ENCODE measurements around the gene ALDH3B1. TPM values are rescaled to one million over a fixed set of nuclear protein-coding genes. Genes with fewer than 3 reads are reported as not detected.
"Not testable (repeated sequence)": the region's sequence is repeated elsewhere in the genome, so short reads cannot be mapped to it uniquely, and the experiment has no call there.

The ALDH3B1 gene
- total RNA-seq, 1 experiment from 2014 or later, result 59.8 TPM

- not testable (repeated sequence) for H3K4me1 ChIP-seq (replicated peaks); H3K27ac ChIP-seq; H3K27me3 ChIP-seq (replicated peaks); H3K36me3 ChIP-seq; H3K9me3 ChIP-seq (replicated peaks); H3K4me3 ChIP-seq; DNase-seq (ENCODE audit: low read depth in 1 of 2, low spot score in 2 of 2)
These were observed 18.6 kb upstream of the ALDH3B1 start for GRCh38 chr11:67991347-67992121.

- not testable (repeated sequence) for DNase-seq (ENCODE audit: low read depth in 1 of 2, low spot score in 2 of 2); H3K27me3 ChIP-seq (replicated peaks); H3K9me3 ChIP-seq (replicated peaks); H3K4me1 ChIP-seq (replicated peaks); H3K4me3 ChIP-seq; H3K27ac ChIP-seq
- H3K36me3 ChIP-seq, result peaks cover 10% of the 10 kb centered on the region
These were observed 16.3 kb upstream of the ALDH3B1 start for GRCh38 chr11:67993821-67994220.

- peaks cover 10% of the 10 kb centered on the region for H3K36me3 ChIP-seq
- DNase-seq (ENCODE audit: low read depth in 1 of 2, low spot score in 2 of 2); H3K4me3 ChIP-seq; H3K27ac ChIP-seq; H3K4me1 ChIP-seq (replicated peaks); H3K27me3 ChIP-seq (replicated peaks); H3K9me3 ChIP-seq (replicated peaks): not testable (repeated sequence)
These were observed 15.7 kb upstream of the ALDH3B1 start for GRCh38 chr11:67994387-67994786.

DNA sequence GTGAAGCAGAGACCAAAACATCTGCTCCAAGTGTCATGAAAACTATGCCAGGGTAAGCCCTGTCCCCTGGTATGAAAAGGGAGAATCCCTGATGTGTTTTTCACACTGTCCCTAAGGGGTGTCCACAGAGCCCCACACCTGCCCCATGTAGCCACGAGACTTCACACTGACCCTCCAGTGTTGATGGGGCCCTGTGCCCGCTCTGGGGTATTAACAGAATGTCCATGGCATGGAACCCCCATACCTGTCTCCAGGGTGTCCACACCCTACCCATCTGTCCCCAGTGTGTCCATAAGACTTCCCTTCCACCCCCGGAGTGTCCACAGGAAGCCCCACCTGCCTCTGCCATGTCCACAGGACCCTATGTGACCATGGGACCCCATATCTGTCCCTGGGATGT lies 15.0 kb upstream of the ALDH3B1 start:
- H3K9me3 ChIP-seq (replicated peaks); H3K4me3 ChIP-seq; DNase-seq (ENCODE audit: low read depth in 1 of 2, low spot score in 2 of 2); H3K27ac ChIP-seq; H3K27me3 ChIP-seq (replicated peaks); H3K4me1 ChIP-seq (replicated peaks): not testable (repeated sequence)
- peaks cover 10% of the 10 kb centered on the region for H3K36me3 ChIP-seq

GRCh38 chr11:67995579-67995978 lies 14.5 kb upstream of the ALDH3B1 start:
- DNase-seq (ENCODE audit: low read depth in 1 of 2, low spot score in 2 of 2); H3K27me3 ChIP-seq (replicated peaks); H3K9me3 ChIP-seq (replicated peaks); H3K27ac ChIP-seq; H3K4me1 ChIP-seq (replicated peaks); H3K4me3 ChIP-seq: not testable (repeated sequence)
- H3K36me3 ChIP-seq, result peaks cover 10% of the 10 kb centered on the region

DNA sequence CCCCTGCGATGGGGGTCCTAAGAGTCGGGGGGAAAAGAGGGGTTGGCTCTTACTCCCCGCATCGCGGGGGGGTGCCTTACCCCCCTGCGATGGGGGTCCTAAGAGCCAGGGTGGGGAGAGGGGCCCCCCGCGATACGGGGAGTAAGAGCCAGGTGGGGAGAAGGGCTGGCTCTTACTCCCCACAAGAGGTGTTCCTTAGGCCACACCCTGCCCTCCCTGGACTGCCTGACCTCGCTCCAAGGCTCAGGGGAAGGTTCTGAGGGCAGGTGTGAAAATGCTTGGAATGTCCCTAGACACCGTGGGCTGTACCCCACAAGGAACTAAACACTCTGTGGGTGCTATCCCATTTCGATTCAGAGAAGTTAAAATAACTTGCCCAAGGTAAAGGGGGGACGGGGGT lies 14.1 kb upstream of the ALDH3B1 start:
- no peak overlapping the region for H3K4me3 ChIP-seq
- no peaks in the 10 kb centered on the region for H3K9me3 ChIP-seq (replicated peaks)
- no peaks in the 10 kb centered on the region for H3K27me3 ChIP-seq (replicated peaks)
- DNase-seq (ENCODE audit: low read depth in 1 of 2, low spot score in 2 of 2), result no peak
- H3K36me3 ChIP-seq, result peaks cover 10% of the 10 kb centered on the region
- H3K4me1 ChIP-seq (replicated peaks), result peaks cover 2% of the 10 kb centered on the region; the same call in 1 of the 2 replicates
- no peak overlapping the region for H3K27ac ChIP-seq

- peak in 1 of 2 experiments; percentile 73 for DNase-seq (ENCODE audit: low read depth in 1 of 2, low spot score in 2 of 2)
- Histone ChIP-seq H3K36me3 (peaks cover 10% of the 10 kb centered on the region), H3K27me3 (replicated peaks) (no peaks in the 10 kb centered on the region), H3K9me3 (replicated peaks) (no peaks in the 10 kb centered on the region), H3K4me3 (no peak overlapping the region), H3K27ac (no peak overlapping the region), H3K4me1 (replicated peaks) (peaks cover 2% of the 10 kb centered on the region; the same call in 1 of the 2 replicates)
These were observed 13.3 kb upstream of the ALDH3B1 start for GRCh38 chr11:67996622-67997474.

- H3K4me3 ChIP-seq, result no peak overlapping the region
- peaks cover 12% of the 10 kb centered on the region for H3K36me3 ChIP-seq
- H3K4me1 ChIP-seq (replicated peaks), result peaks cover 2% of the 10 kb centered on the region; the same call in 1 of the 2 replicates
- no peak overlapping the region for H3K27ac ChIP-seq
- no peak for DNase-seq (ENCODE audit: low read depth in 1 of 2, low spot score in 2 of 2)
- H3K9me3 ChIP-seq (replicated peaks), result no peaks in the 10 kb centered on the region
- H3K27me3 ChIP-seq (replicated peaks), result no peaks in the 10 kb centered on the region
These were observed 12.6 kb upstream of the ALDH3B1 start for GRCh38 chr11:67997475-67997921.

DNA sequence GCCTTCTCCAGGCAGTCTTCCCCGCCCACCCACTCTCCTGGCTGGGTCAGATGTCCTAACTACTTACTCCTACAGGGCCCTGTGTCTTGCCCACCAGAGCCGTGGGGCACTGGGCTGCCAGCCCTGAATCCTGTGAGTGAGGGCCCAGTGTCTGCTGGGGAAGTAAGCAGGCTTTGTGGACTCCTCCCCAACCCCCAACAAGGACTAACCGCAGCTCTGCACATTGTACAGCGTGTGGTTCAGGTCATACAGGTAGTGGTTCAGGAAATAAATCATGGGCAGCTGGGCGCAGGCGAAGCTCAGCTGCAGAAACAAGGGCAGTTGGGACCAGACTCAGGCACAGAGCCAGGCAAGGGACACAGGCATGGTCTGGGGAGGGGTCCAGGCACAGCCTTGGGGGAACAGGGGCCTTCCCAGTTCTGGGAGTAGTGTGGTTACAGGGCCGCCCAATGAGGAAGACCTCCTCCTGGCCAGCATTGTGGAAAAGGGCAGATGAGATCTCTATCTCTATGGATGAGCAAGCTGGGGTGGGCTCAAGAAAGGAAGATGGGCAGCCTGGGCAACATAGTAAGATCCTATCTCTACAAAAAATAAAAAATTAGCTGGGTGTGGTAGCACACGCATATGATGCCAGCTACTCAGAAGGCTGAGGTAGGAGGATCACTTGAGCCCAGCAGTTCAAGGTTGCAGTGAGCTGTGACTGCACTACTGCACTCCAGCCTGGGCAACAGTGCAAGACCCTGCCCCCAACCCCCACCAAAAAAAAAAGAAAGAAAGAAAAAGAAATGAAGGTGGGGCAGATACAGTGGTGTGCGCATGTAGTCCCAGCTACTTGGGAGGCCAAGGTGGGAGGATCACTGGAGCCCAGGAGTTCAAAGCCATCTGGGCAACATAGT lies 11.7 kb upstream of the ALDH3B1 start:
- H3K9me3 ChIP-seq (replicated peaks), result no peaks in the 10 kb centered on the region

DNA sequence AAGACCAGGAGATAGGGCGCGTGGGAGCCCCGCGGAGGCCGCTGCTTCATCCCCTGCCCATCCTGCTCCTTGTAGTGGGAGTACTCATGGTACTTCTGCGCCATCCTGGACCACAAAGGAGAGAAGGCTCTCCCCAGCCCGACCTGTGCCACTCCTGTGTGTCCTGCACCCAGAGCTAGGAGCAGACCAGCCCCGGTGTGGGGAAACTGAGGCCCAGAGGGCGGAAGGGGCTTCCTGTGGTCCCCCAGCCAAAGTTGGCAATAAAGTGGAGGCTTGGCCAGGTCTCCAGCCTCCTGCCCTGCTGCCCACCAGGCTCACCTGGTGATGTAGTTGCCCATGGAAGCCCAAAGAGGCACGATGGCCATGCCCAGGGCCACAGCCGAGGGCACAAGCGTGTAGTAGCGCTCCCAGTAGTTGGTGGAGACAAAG lies 10.9 kb upstream of the ALDH3B1 start:
- Histone ChIP-seq H3K27ac (no peak overlapping the region), H3K9me3 (replicated peaks) (no peaks in the 10 kb centered on the region), H3K4me3 (no peak overlapping the region), H3K27me3 (replicated peaks) (no peaks in the 10 kb centered on the region), H3K36me3 (peaks cover 17% of the 10 kb centered on the region), H3K4me1 (replicated peaks) (peaks cover 12% of the 10 kb centered on the region)
- no peak for DNase-seq (ENCODE audit: low read depth in 1 of 2, low spot score in 2 of 2)

More for the DNA sequence above, 11.7 kb upstream of the ALDH3B1 start:
- DNase-seq (ENCODE audit: low read depth in 1 of 2, low spot score in 2 of 2), result no peak
- Histone ChIP-seq H3K4me1 (replicated peaks) (peaks cover 9% of the 10 kb centered on the region), H3K27ac (no peak overlapping the region), H3K27me3 (replicated peaks) (no peaks in the 10 kb centered on the region), H3K36me3 (peaks cover 17% of the 10 kb centered on the region), H3K4me3 (no peak overlapping the region)

GRCh38 chr11:67999704-68000103 lies 10.4 kb upstream of the ALDH3B1 start:
- H3K36me3 ChIP-seq, result peaks cover 17% of the 10 kb centered on the region
- H3K9me3 ChIP-seq (replicated peaks), result no peaks in the 10 kb centered on the region
- no peaks in the 10 kb centered on the region for H3K27me3 ChIP-seq (replicated peaks)
- DNase-seq (ENCODE audit: low read depth in 1 of 2, low spot score in 2 of 2), result no peak
- H3K27ac ChIP-seq, result no peak overlapping the region
- no peak overlapping the region for H3K4me3 ChIP-seq
- H3K4me1 ChIP-seq (replicated peaks), result peaks cover 15% of the 10 kb centered on the region

DNA sequence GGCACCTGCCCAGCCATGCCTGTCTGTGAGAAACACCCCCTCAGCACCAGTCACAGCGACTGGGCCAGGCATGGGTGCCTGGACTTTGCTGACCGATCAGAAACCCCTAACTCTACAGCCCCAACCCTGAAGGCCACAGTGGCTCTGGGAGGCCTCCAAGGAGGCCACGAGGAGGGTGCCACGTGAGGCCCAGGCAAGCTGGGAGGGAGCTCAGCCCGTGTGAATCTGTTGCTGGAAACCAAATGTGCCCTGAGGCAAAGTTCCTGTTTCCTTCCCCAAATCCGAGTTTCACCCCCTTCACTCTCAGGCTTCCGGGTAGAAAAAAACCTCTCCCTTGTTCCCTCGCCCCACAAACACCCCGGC lies 7.6 kb upstream of the ALDH3B1 start:
- Histone ChIP-seq H3K36me3 (peaks cover 7% of the 10 kb centered on the region), H3K27me3 (replicated peaks) (no peaks in the 10 kb centered on the region), H3K9me3 (replicated peaks) (no peaks in the 10 kb centered on the region), H3K4me3 (no peak overlapping the region), H3K27ac (no peak overlapping the region), H3K4me1 (replicated peaks) (peaks cover 13% of the 10 kb centered on the region)
- DNase-seq (ENCODE audit: low read depth in 1 of 2, low spot score in 2 of 2), result no peak
